ENCODE results near the gene PNPO.
"Not testable (repeated sequence)": the region's sequence is repeated elsewhere in the genome, so short reads cannot be mapped to it uniquely, and the experiment has no call there.

- TF ChIP-seq CTCF (IDR thresholded peaks at IDR 0.05); GABPA (IDR thresholded peaks at IDR 0.05; ENCODE audit: low read depth); SMC3 (IDR thresholded peaks at IDR 0.05; ENCODE audit: low read depth, low read length); YY1 (IDR thresholded peaks at IDR 0.05; ENCODE audit: low read depth); TCF12 (IDR thresholded peaks at IDR 0.05); RAD21 (IDR thresholded peaks at IDR 0.05; ENCODE audit: low read length); RCOR1 (IDR thresholded peaks at IDR 0.05; ENCODE audit: low read length); CHD2 (IDR thresholded peaks at IDR 0.05; ENCODE audit: low read length, partially characterized antibody); NRF1 (IDR thresholded peaks at IDR 0.05; ENCODE audit: low read depth, low read length); FOXJ3 (CRISPR knock-in tag; IDR thresholded peaks at IDR 0.05): not testable (repeated sequence)
Observed at GRCh38 chr17:47988445-47988844, 47.1 kb downstream of the PNPO start.
